Activated B cell treated with CpG ODN at 0.5 μM for 24 hours (primary cell): ENCODE measurements around the gene NFATC3. TPM values are rescaled to one million over a fixed set of nuclear protein-coding genes. Genes with fewer than 3 reads are reported as not detected.

Experiments
- ATAC-seq: fragments of 200-7000 bp; cut with Tn5 transposase; one replicate; pipeline ENCODE4 v1.10.0; 2021; ENCODE audit warnings: low read depth, mild to moderate bottlenecking, moderate library complexity
- CTCF ChIA-PET: fragments of 350-600 bp; sonication (Branson Sonifier 250); formaldehyde crosslinking; loops from one replicate; lab custom pipeline; 2021; ENCODE audit warnings: antibody characterized with exemption; lab: Charles Lee
- POLR2A ChIA-PET: fragments of 350-600 bp; sonication (Branson Sonifier 250); formaldehyde crosslinking; loops from one replicate; lab custom pipeline; 2021; ENCODE audit warnings: antibody characterized with exemption; lab: Charles Lee
- DNase-seq: peaks from one replicate; pipeline ENCODE4 v3.0.0; 2022
- H3K27ac Mint-ChIP-seq: one replicate; pipeline ENCODE4 v1.8.0; 2020; ENCODE audit warnings: mixed read lengths
- H3K27me3 Mint-ChIP-seq: one replicate; pipeline ENCODE4 v1.8.0; 2021; ENCODE audit warnings: mixed read lengths
- H3K36me3 Mint-ChIP-seq: one replicate; pipeline ENCODE4 v1.8.0; 2021; ENCODE audit warnings: low read depth, mixed read lengths
- H3K4me1 Mint-ChIP-seq: one replicate; pipeline ENCODE4 v1.8.0; 2021; ENCODE audit warnings: mixed read lengths
- H3K4me3 Mint-ChIP-seq: one replicate; pipeline ENCODE4 v1.8.0; 2020; ENCODE audit warnings: mild to moderate bottlenecking, mixed read lengths
- H3K9me3 Mint-ChIP-seq: one replicate; pipeline ENCODE4 v1.8.0; 2020; ENCODE audit warnings: mixed read lengths
- CTCF ChIP-seq: fragments of 200-600 bp; IDR thresholded peaks from one replicate; pipeline ENCODE4 v1.8.0; 2022; ENCODE audit warnings: antibody characterized with exemption, mild to moderate bottlenecking
- intact Hi-C: fragments of 100-400 bp; cut with micrococcal nuclease; formaldehyde crosslinking; loops from one replicate; pipeline ENCODE4 v1.15.1; 2024
- total RNA-seq: library from RNA; stranded (reverse); gene quantifications from 2 replicates; pipeline ENCODE4 v1.2.3, GENCODE V29; 2022

NFATC3 gene
- total RNA-seq, 1 donor from 2014 or later, result 72.0 TPM

- H3K9me3 Mint-ChIP-seq, result no peaks in the 10 kb centered on the region
- no peak for DNase-seq
- POLR2A ChIA-PET, result interaction anchor here (0.7 kb wide), 1 partner anchor 88 kb away, joined by 3 read pairs; no protein-coding TSS in a partner anchor
- intact Hi-C loops, result no loop called here
- H3K4me3 Mint-ChIP-seq, result no peak overlapping the region
- ATAC-seq, result no peak
- peaks cover 47% of the 10 kb centered on the region for H3K4me1 Mint-ChIP-seq
- CTCF ChIA-PET, result interaction anchor here (1.6 kb wide), 1 partner anchor 162 kb away, joined by 4 read pairs; no protein-coding TSS in a partner anchor
- TF ChIP-seq CTCF, result no peak
- peaks cover 60% of the 10 kb centered on the region for H3K36me3 Mint-ChIP-seq
- peak overlapping the region; percentile 27 for H3K27ac Mint-ChIP-seq
- H3K27me3 Mint-ChIP-seq, result no peaks in the 10 kb centered on the region
Observed at GRCh38 chr16:68046106-68046505, 39.1 kb upstream of the NFATC3 start.

- peaks cover 36% of the 10 kb centered on the region for H3K4me1 Mint-ChIP-seq
- ChIA-PET CTCF (no interaction called here), POLR2A (interaction anchor here (0.7 kb wide), 1 partner anchor 241 kb away, joined by 3 read pairs; no protein-coding TSS in a partner anchor)
- TF ChIP-seq CTCF, result no peak
- no peak for DNase-seq
- H3K9me3 Mint-ChIP-seq, result no peaks in the 10 kb centered on the region
- peak overlapping the region; percentile 30 for H3K27ac Mint-ChIP-seq
- ATAC-seq, result no peak
- intact Hi-C loops, result no loop called here
- no peaks in the 10 kb centered on the region for H3K27me3 Mint-ChIP-seq
- peaks cover 67% of the 10 kb centered on the region for H3K36me3 Mint-ChIP-seq
- no peak overlapping the region for H3K4me3 Mint-ChIP-seq
Observed at GRCh38 chr16:68047987-68048386, 37.2 kb upstream of the NFATC3 start.

DNA sequence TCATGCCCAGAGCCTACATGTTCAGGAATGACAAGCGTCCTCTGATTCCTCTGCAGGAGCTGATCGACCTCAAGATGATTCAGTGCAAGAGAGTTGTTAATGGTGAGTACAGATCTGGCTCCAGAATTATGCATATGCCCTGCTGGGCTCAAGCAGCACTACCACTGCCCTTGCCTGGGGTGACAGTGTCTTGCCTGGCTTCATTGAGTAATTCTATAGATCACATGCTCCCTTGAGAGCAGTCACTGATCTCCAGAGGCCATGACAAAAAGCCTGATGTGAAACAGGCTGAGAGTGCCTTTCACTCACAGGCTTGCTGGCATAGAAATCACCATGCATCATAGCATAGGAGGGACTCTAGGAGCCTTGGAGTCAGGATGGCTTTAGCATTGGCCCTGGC, 35.7 kb upstream of the NFATC3 start:
- H3K9me3 Mint-ChIP-seq, result no peaks in the 10 kb centered on the region
- intact Hi-C loops, result no loop called here
- peak; percentile 64 for ATAC-seq
- ChIA-PET CTCF (interaction anchor here (1.0 kb wide), 1 partner anchor 9 kb away, joined by 3 read pairs; no protein-coding TSS in a partner anchor), POLR2A (interaction anchor here (0.5 kb wide), 1 partner anchor 189 kb away, joined by 3 read pairs; no protein-coding TSS in a partner anchor)
- H3K27ac Mint-ChIP-seq, result no peak overlapping the region
- TF ChIP-seq CTCF, result no peak
- H3K4me3 Mint-ChIP-seq, result no peak overlapping the region
- H3K4me1 Mint-ChIP-seq, result peaks cover 27% of the 10 kb centered on the region
- H3K27me3 Mint-ChIP-seq, result no peaks in the 10 kb centered on the region
- no peak for DNase-seq
- peaks cover 77% of the 10 kb centered on the region for H3K36me3 Mint-ChIP-seq

DNA sequence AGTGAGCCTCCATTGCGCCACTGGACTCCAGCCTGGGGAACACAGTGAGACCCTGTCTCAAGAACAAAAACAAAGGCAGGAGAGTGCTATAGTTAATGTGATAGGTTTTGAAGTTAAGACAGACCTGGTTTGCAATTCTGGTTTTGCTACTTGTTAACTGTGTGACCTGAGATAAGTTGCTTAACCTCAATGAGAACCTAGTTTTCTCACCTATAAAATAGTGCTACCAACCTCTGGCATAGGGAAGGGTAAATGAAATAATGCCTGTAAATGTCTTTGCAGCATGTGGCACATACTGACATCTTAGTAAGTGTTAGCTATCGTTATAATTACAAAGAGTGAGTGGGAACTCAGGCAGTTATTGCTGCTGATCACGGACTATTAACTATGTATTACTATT, 29.8 kb upstream of the NFATC3 start:
- H3K4me3 Mint-ChIP-seq, result no peak overlapping the region
- CTCF ChIA-PET, result interaction anchor here (1.5 kb wide), 1 partner anchor 14 kb away, joined by 4 read pairs; no protein-coding TSS in a partner anchor
- intact Hi-C loops, result no loop called here
- H3K36me3 Mint-ChIP-seq, result peaks cover 83% of the 10 kb centered on the region
- H3K4me1 Mint-ChIP-seq, result peaks cover 5% of the 10 kb centered on the region
- no peak overlapping the region for H3K27ac Mint-ChIP-seq
- no peak for TF ChIP-seq CTCF
- no peaks in the 10 kb centered on the region for H3K9me3 Mint-ChIP-seq
- DNase-seq (no peak), ATAC-seq (no peak)
- POLR2A ChIA-PET, result interaction anchor here (1.5 kb wide), 1 partner anchor 10 kb away, joined by 3 read pairs; no protein-coding TSS in a partner anchor
- no peaks in the 10 kb centered on the region for H3K27me3 Mint-ChIP-seq

- no peak for DNase-seq
- peaks cover 17% of the 10 kb centered on the region for H3K4me1 Mint-ChIP-seq
- POLR2A ChIA-PET, result no interaction called here
- no peak for ATAC-seq
- TF ChIP-seq CTCF, result no peak
- H3K27me3 Mint-ChIP-seq, result no peaks in the 10 kb centered on the region
- H3K4me3 Mint-ChIP-seq, result no peak overlapping the region
- H3K9me3 Mint-ChIP-seq, result no peaks in the 10 kb centered on the region
- H3K36me3 Mint-ChIP-seq, result peaks cover 80% of the 10 kb centered on the region
- intact Hi-C loops, result no loop called here
- no peak overlapping the region for H3K27ac Mint-ChIP-seq
- CTCF ChIA-PET, result interaction anchor here (0.7 to 1.6 kb wide), 2 partner anchors 48 to 176 kb away, joined by 3 to 7 read pairs; no protein-coding TSS in a partner anchor
Observed at GRCh38 chr16:68059804-68060203, 25.4 kb upstream of the NFATC3 start.
